ENCODE results near the gene UBE2G2. TPM values are rescaled to one million over a fixed set of nuclear protein-coding genes. Genes with fewer than 3 reads are reported as not detected.

UBE2G2 gene
- total and polyA plus RNA-seq, 2 of the 4 experiments (the other 2 are of a cell fraction): 65.4 to 91.7 TPM

GRCh38 chr21:44756423-44757185 is 45.0 kb downstream of the UBE2G2 start:
- H2BK5ac ChIP-seq (ENCODE audit: low read depth, low read length, poor library complexity, severe bottlenecking): no peak overlapping the region
- no peaks in the 10 kb centered on the region; the same call in 1 of the 2 replicates for H4K20me1 ChIP-seq (ENCODE audit: insufficient read depth, low read length)
- no peak for ATAC-seq (ENCODE audit: low read depth)
- in situ Hi-C loops (cut with MboI; ENCODE audit: low sequenced_read_pairs) (no loop called here), dilution Hi-C loops (cut with HindIII; ENCODE audit: low sequenced_read_pairs, unreplicated experiment) (no loop called here), intact Hi-C loops (cut with micrococcal nuclease) (no loop called here)
- H3K4me2 ChIP-seq (ENCODE audit: low read depth, low read length): no peak overlapping the region
- no peaks in the 10 kb centered on the region for H3K4me1 ChIP-seq (ENCODE audit: control insufficient read depth, insufficient read depth, low read length)
- BruUV-seq (replicated peaks): no TSS peak
- H3K36me3 ChIP-seq (ENCODE audit: control insufficient read depth, insufficient read depth, low read length): no peaks in the 10 kb centered on the region
- H3K18ac ChIP-seq (ENCODE audit: low read depth, low read length): no peak overlapping the region
- WGBS, 2 experiments (ENCODE audit: extremely low coverage in 2 of 2, insufficient read length in 1 of 2): 88% methylated on average over 8 of the region's 23 CpGs; no CpG with 5 or more reads in 1 of the 2 experiments
- H4K8ac ChIP-seq (ENCODE audit: low read depth in 2 of 2, low read length in 2 of 2): no peak overlapping the region
- no peak overlapping the region for H3K4ac ChIP-seq (ENCODE audit: low read depth, low read length)
- CTCF ChIA-PET: no interaction called here
- H3K23ac ChIP-seq (ENCODE audit: low read depth, low read length): no peak overlapping the region
- H2BK120ac ChIP-seq (ENCODE audit: low read depth, low read length): no peak overlapping the region
- no peak overlapping the region for H3K14ac ChIP-seq (replicated peaks; ENCODE audit: low read depth, low read length)
- no peak for TF ChIP-seq MAZ (IDR thresholded peaks at IDR 0.05; ENCODE audit: borderline replicate concordance, low read depth, low read length)
- TF ChIP-seq CTCF (conservative IDR thresholded peaks at IDR 0.05; ENCODE audit: low read depth, low read length): no peak
- no peak for TF ChIP-seq NFE2L2 (IDR thresholded peaks at IDR 0.05; ENCODE audit: low read depth, low read length)
- no peak for TF ChIP-seq BHLHE40 (IDR thresholded peaks at IDR 0.05; ENCODE audit: low read depth, low read length)
- TF ChIP-seq POLR2A (IDR thresholded peaks at IDR 0.05; ENCODE audit: low read depth, low read length): no peak
- TF ChIP-seq MAFK (IDR thresholded peaks at IDR 0.05; ENCODE audit: low read depth, low read length): no peak
- no peak for TF ChIP-seq RFX5 (IDR thresholded peaks at IDR 0.05; ENCODE audit: low read depth, low read length)
- TF ChIP-seq RCOR1 (IDR thresholded peaks at IDR 0.05; ENCODE audit: insufficient replicate concordance, low read length): no peak
- TF ChIP-seq ELK1 (IDR thresholded peaks at IDR 0.05; ENCODE audit: borderline replicate concordance, low read depth, low read length): no peak
- no peak for TF ChIP-seq RAD21 (IDR thresholded peaks at IDR 0.05; ENCODE audit: low read length)
- no peak for TF ChIP-seq MXI1 (IDR thresholded peaks at IDR 0.05; ENCODE audit: borderline replicate concordance, low read depth, low read length)
- TF ChIP-seq CHD1 (IDR thresholded peaks at IDR 0.05; ENCODE audit: low read depth, low read length): no peak
- no peak overlapping the region for H2AK5ac ChIP-seq (ENCODE audit: low read depth, low read length)
- no peak overlapping the region for H2BK15ac ChIP-seq (ENCODE audit: low read depth, low read length)
- 0 out of 2 replicates have a peak, but pooled peaks cover 2% of the 10 kb centered on the region for H3K9me3 ChIP-seq (ENCODE audit: control insufficient read depth, insufficient read depth, low read length)
- H3K56ac ChIP-seq (ENCODE audit: extremely low read depth, insufficient read depth, low read length): no peak overlapping the region
- H4K5ac ChIP-seq (ENCODE audit: low read depth, low read length): no peak overlapping the region
- H3K9me1 ChIP-seq (ENCODE audit: insufficient read depth, low read length): peaks cover 2% of the 10 kb centered on the region; the same call in 1 of the 2 replicates
- H3K9ac ChIP-seq (ENCODE audit: low read depth, low read length): no peak overlapping the region
- no peak overlapping the region for H3K4me3 ChIP-seq (ENCODE audit: insufficient read depth, low read depth, low read length)
- no peak overlapping the region for H2BK20ac ChIP-seq (ENCODE audit: low read depth, low read length)
- DNase-seq: no peak
- H3K27ac ChIP-seq (ENCODE audit: insufficient read depth, low read length): no peak overlapping the region
- H3K27me3 ChIP-seq (ENCODE audit: control insufficient read depth, insufficient read depth, low read length): peaks cover 8% of the 10 kb centered on the region; the same call in 1 of the 2 replicates
- no peak overlapping the region for H2AFZ ChIP-seq (replicated peaks; ENCODE audit: low read length, poor library complexity)
- H3K79me1 ChIP-seq (ENCODE audit: low read depth in 1 of 2, low read length in 2 of 2): no peaks in the 10 kb centered on the region
- H4K91ac ChIP-seq (ENCODE audit: insufficient read depth, low read depth, low read length): no peak overlapping the region
- H2AK9ac ChIP-seq (replicated peaks; ENCODE audit: low read depth, low read length, poor library complexity): no peak overlapping the region
- POLR2A ChIA-PET (ENCODE audit: unreplicated experiment): no interaction called here
